ENCODE results near the gene CD44.

Gene CD44

GRCh38 chr11:35180317-35181233 is 41.6 kb downstream of the CD44 start:
- DNase-seq, result no peak

- no peak for DNase-seq
These were observed 43.5 kb downstream of the CD44 start for GRCh38 chr11:35182317-35182939.

GRCh38 chr11:35183326-35183925 is 44.5 kb downstream of the CD44 start:
- no peak for DNase-seq

- DNase-seq, result no peak
These were observed 46.7 kb downstream of the CD44 start for GRCh38 chr11:35185696-35186095.

GRCh38 chr11:35187996-35188395 is 49.0 kb downstream of the CD44 start:
- no peak for DNase-seq

- no peak for DNase-seq
These were observed 51.9 kb downstream of the CD44 start for GRCh38 chr11:35190804-35191348.

GRCh38 chr11:35192347-35192746 is 53.4 kb downstream of the CD44 start:
- DNase-seq, result no peak

GRCh38 chr11:35193767-35194166 is 54.8 kb downstream of the CD44 start:
- no peak for DNase-seq

GRCh38 chr11:35197292-35197691 is 58.3 kb downstream of the CD44 start:
- DNase-seq, result no peak

GRCh38 chr11:35200811-35201341 is 61.9 kb downstream of the CD44 start:
- no peak for DNase-seq

- no peak for DNase-seq
These were observed 65.6 kb downstream of the CD44 start for GRCh38 chr11:35204614-35205013.

- no peak for DNase-seq
These were observed 67.6 kb downstream of the CD44 start for GRCh38 chr11:35206616-35207015.

GRCh38 chr11:35207471-35208403 is 68.8 kb downstream of the CD44 start:
- no peak for DNase-seq

GRCh38 chr11:35208795-35209194 is 69.8 kb downstream of the CD44 start:
- DNase-seq, result no peak

- no peak for DNase-seq
These were observed 72.0 kb downstream of the CD44 start for GRCh38 chr11:35210876-35211546.

- no peak for DNase-seq
These were observed 73.0 kb downstream of the CD44 start for GRCh38 chr11:35211952-35212351.

GRCh38 chr11:35214226-35214770 is 75.3 kb downstream of the CD44 start:
- no peak for DNase-seq

GRCh38 chr11:35214792-35215193 is 75.8 kb downstream of the CD44 start:
- DNase-seq, result no peak

- no peak for DNase-seq
These were observed 77.0 kb downstream of the CD44 start for GRCh38 chr11:35215945-35216344.

GRCh38 chr11:35216962-35217678 is 78.1 kb downstream of the CD44 start:
- DNase-seq, result no peak

GRCh38 chr11:35218956-35219355 is 80.0 kb downstream of the CD44 start:
- DNase-seq, result no peak
